OCI-LY1 (cell line): ENCODE measurements around the gene HOXC10.

Source experiments
- EZH2 ChIP-seq: fragments of 200-600 bp; sonication (generic), shearing (Covaris generic); IDR thresholded peaks from 2 replicates; pipeline ENCODE4 v1.8.0; 2017; ENCODE audit warnings: borderline replicate concordance, mixed run types, mild to moderate bottlenecking, antibody characterized with exemption, low read length, moderate library complexity, mixed read lengths
- TF ChIP-seq, protein P1 (sequence below): fragments of 200-600 bp; sonication (generic), shearing (Covaris generic); IDR thresholded peaks from 2 replicates; pipeline ENCODE4 v1.5.1; 2017; ENCODE audit warnings: mild to moderate bottlenecking, antibody characterized with exemption, low read length, moderate library complexity, mixed read lengths

DNA sequence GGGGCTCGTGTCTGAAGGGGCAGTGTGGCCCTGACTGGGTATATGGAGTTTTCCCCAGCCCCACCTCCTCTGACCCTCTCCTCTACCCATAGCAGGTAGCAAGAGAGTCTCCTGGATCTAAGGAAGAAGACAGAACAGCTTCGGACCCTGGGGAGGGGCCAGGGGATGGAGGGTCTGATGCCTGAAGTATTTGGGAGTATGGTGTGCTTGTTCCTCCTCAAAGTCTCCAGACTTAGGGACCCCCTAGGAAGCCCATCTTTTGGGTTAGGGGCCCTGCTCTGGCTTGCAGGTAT is 23.3 kb downstream of the HOXC10 start:
- no peak for TF ChIP-seq EZH2
- TF ChIP-seq, protein P1, sequence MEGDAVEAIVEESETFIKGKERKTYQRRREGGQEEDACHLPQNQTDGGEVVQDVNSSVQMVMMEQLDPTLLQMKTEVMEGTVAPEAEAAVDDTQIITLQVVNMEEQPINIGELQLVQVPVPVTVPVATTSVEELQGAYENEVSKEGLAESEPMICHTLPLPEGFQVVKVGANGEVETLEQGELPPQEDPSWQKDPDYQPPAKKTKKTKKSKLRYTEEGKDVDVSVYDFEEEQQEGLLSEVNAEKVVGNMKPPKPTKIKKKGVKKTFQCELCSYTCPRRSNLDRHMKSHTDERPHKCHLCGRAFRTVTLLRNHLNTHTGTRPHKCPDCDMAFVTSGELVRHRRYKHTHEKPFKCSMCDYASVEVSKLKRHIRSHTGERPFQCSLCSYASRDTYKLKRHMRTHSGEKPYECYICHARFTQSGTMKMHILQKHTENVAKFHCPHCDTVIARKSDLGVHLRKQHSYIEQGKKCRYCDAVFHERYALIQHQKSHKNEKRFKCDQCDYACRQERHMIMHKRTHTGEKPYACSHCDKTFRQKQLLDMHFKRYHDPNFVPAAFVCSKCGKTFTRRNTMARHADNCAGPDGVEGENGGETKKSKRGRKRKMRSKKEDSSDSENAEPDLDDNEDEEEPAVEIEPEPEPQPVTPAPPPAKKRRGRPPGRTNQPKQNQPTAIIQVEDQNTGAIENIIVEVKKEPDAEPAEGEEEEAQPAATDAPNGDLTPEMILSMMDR: no peak
